ENCODE results near the gene MICAL3. TPM values are rescaled to one million over a fixed set of nuclear protein-coding genes. Genes with fewer than 3 reads are reported as not detected.

Gene MICAL3
- total and polyA plus RNA-seq, 2 of the 8 experiments (the other 6 are each of a cell fraction or from before 2014, with no cell fraction given): 8.3 to 41.8 TPM

- Histone ChIP-seq H3K14ac (ENCODE audit: insufficient read length) (no peak overlapping the region), H3K4ac (replicated peaks; ENCODE audit: insufficient read length, low read depth, low read length) (no peak overlapping the region), H4K91ac (replicated peaks; ENCODE audit: insufficient read length, low read length) (no peak overlapping the region), H3K36me3 (ENCODE audit: control insufficient read depth in 2 of 4, insufficient read depth in 4 of 4, low read length in 3 of 4) (no peaks in the 10 kb centered on the region), H3K79me1 (ENCODE audit: low read depth, low read length) (no peaks in the 10 kb centered on the region), H2BK15ac (ENCODE audit: low read length) (no peak overlapping the region; the same call in 1 of the 2 replicates), H3K4me1 (replicated peaks in 1 of 4; ENCODE audit: control insufficient read depth in 3 of 4, insufficient read depth in 4 of 4, low read length in 3 of 4) (peaks cover 0 to 3% (median 0%) of the 10 kb centered on the region in 4 experiments; a peak in 2 of 7 replicates), H4K5ac (ENCODE audit: insufficient read length, low read depth, low read length) (no peak overlapping the region), H3K23ac (ENCODE audit: insufficient read length) (no peak overlapping the region), H2BK12ac (ENCODE audit: low read depth, low read length) (no peak overlapping the region), H3K56ac (replicated peaks; ENCODE audit: insufficient read length, low read depth, low read length) (no peak overlapping the region), H4K8ac (ENCODE audit: extremely low read depth, insufficient read depth, low read length) (no peak overlapping the region), H3K18ac (ENCODE audit: extremely low read depth, low read length) (no peak overlapping the region), H3K27me3 (replicated peaks in 1 of 4; ENCODE audit: control insufficient read depth in 3 of 4, extremely low read depth in 1 of 4, insufficient read depth in 3 of 4, low read length in 3 of 4) (no peaks in the 10 kb centered on the region; a peak in 1 of 7 replicates), H3K27ac (ENCODE audit: low read depth, low read length) (no peak overlapping the region), H3K9ac (replicated peaks in 1 of 4; ENCODE audit: extremely low read depth in 1 of 4, low read depth in 3 of 4, low read length in 3 of 4) (no peak overlapping the region), H3K4me3 (ENCODE audit: extremely low read depth in 1 of 4, insufficient read depth in 2 of 4, low read depth in 3 of 4, low read length in 4 of 4) (no peak overlapping the region), H2AFZ (ENCODE audit: low read length) (no peak overlapping the region), H4K20me1 (replicated peaks in 1 of 2; ENCODE audit: control insufficient read depth in 1 of 2, insufficient read depth in 2 of 2, low read length in 2 of 2) (no peaks in the 10 kb centered on the region), H2AK5ac (ENCODE audit: low read depth, low read length) (no peak overlapping the region), H2BK120ac (replicated peaks; ENCODE audit: low read depth, low read length) (no peak overlapping the region), H3K9me3 (ENCODE audit: insufficient read depth in 2 of 2, low read depth in 1 of 2, low read length in 1 of 2) (0 out of 4 replicates have a peak, but pooled peaks cover 0 to 3% of the 10 kb centered on the region in 2 experiments), H3K79me2 (ENCODE audit: control insufficient read depth in 1 of 2, insufficient read depth in 2 of 2, low read length in 2 of 2) (no peaks in the 10 kb centered on the region), H3K4me2 (ENCODE audit: insufficient read depth in 1 of 2, low read depth in 2 of 2, low read length in 2 of 2) (no peak overlapping the region), H2BK5ac (ENCODE audit: low read depth, low read length) (no peak overlapping the region), H2BK20ac (ENCODE audit: low read length) (no peak overlapping the region), H3K23me2 (ENCODE audit: low read depth, low read length) (no peaks in the 10 kb centered on the region)
- ChIA-PET POLR2A (ENCODE audit: partially characterized antibody) (no interaction called here), CTCF (ENCODE audit: partially characterized antibody) (interaction anchor here (0.9 to 3.4 kb wide), 3 partner anchors 15 to 228 kb away, joined by 3 to 20 read pairs (median 4); partner anchors contain the start of gene PEX26)
- no peak for DNase-seq (ENCODE audit: low read depth in 1 of 2, low spot score in 2 of 2)
- 90% methylated on average over 7 of the region's 7 CpGs; no CpG with 5 or more reads in 1 of the 2 experiments for WGBS, 2 experiments (ENCODE audit: extremely low coverage in 1 of 2, insufficient coverage in 1 of 2, insufficient read length in 1 of 2, insufficient replicate concordance in 2 of 2, low coverage in 1 of 2, low lambda C conversion rate in 2 of 2, missing lambda C conversion rate in 1 of 2)
- no peak for FAIRE-seq
- TF ChIP-seq TBP (IDR thresholded peaks at IDR 0.05; ENCODE audit: low read depth, low read length) (no peak), ATF2 (IDR thresholded peaks at IDR 0.05; ENCODE audit: low read length) (no peak), SIX5 (IDR thresholded peaks at IDR 0.05; ENCODE audit: low read depth, low read length) (no peak), EP300 (IDR thresholded peaks at IDR 0.05; ENCODE audit: borderline replicate concordance in 1 of 2, low read depth in 2 of 2, low read length in 2 of 2) (no peak), EZH2 (IDR thresholded peaks at IDR 0.05; ENCODE audit: low read depth, low read length, severe bottlenecking) (no peak), RBBP5 (IDR thresholded peaks at IDR 0.05; ENCODE audit: borderline replicate concordance, low read depth, low read length) (no peak)
Measured at GRCh38 chr22:18058371-18059093, 34.2 kb upstream of the MICAL3 start.
